ENCODE measurements around the gene TMEM174.

Gene TMEM174, protein sequence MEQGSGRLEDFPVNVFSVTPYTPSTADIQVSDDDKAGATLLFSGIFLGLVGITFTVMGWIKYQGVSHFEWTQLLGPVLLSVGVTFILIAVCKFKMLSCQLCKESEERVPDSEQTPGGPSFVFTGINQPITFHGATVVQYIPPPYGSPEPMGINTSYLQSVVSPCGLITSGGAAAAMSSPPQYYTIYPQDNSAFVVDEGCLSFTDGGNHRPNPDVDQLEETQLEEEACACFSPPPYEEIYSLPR

DNA sequence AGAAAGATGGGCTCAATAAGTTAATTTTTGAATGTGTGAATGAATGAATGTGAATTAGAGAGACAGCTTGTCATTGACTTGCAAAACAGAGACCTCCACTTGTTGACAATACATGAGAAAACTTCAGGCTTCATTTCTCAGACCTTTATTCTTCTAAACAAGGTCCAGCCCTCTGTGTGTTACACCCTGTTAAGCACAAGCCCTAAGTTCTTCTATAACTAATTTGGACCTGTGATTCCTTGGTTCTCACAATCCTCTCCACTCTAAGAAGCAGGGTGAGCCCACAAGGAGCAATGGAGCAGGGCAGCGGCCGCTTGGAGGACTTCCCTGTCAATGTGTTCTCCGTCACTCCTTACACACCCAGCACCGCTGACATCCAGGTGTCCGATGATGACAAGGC lies at the start of gene TMEM174:
TMEM174 (plus strand) TSS at position 243 of the 400 bp plus-strand sequence; CDS start at position 294, 51 bp downstream.
- no peak for DNase-seq

DNA sequence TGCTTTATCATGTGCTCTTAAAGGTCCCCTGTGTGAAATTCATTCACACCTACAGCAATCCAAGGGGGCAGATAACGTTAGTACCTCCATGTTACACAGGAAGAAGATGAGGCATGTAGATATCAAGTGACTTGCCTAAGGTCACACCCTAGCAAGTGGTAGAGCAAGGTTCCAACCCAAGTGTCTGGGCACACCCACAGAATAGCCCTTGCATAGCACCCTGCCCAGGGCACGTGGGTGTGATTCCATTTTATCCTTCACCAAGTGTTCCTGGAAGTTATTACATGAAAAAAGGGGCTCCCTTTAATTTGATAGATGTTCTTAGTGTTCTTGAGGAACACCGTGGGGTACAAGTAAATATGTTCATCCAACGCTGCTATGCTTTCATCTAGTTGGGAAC lies 47.7 kb upstream of the TMEM174 start:
- no peak for DNase-seq

DNA sequence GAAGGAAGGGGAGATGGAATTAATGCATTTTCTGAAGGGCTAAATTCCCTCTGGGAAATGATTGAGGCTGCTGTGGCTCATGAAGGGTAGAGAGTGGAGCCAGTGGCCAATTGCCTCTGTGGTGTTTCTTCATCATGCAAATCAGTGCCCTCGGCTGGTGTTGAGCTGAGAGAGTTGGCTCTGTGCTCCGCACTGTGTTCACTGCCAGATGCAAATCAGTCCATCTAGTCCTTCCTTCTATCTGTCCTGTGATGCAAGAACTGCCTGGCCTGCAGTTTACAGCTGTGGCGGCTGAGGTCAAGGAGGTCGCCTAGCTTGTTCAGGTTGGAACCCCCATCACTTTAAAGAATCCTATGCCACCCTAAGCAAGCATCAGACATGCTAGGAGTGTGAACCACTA lies 46.6 kb upstream of the TMEM174 start:
- no peak for DNase-seq

DNA sequence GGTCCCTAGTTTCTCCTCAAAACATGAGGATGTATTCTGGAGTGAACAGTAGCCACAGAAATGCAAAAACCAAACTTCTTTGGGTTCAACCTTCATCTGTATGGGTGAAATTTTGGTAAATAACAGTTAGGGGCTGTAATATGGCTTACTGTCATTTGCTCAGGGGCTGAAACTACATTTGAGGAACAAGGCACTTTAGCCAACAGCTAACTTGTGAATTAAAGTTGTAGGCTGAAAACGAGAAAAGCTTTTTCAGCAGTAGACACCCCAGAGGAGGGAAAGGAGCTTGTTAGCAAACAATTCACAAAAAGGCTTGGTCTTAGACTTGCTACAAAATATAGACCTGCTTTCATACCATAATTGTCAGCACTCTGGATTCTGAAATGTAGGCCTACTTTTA lies 46.0 kb upstream of the TMEM174 start:
- DNase-seq = no peak

DNA sequence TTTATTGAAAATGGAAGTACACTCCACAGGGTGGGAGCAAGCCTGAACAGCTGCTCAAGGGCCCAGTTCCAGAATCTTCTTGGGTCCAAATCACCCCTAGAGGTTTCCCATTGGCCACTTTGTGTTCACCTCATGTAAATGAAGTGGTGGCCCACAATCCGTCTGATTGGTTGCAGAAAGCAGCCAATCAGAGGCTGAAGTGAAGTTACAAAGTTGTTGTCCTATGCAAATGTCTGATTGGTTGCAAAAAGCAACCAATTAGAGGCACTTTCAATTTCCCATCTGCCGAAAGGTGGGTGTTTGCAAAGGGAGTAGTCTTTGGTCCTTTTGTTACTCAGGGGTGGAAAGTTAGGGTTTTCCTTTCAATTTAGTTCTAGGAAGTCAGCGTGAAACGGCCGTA lies 43.9 kb upstream of the TMEM174 start:
- no peak for DNase-seq

DNA sequence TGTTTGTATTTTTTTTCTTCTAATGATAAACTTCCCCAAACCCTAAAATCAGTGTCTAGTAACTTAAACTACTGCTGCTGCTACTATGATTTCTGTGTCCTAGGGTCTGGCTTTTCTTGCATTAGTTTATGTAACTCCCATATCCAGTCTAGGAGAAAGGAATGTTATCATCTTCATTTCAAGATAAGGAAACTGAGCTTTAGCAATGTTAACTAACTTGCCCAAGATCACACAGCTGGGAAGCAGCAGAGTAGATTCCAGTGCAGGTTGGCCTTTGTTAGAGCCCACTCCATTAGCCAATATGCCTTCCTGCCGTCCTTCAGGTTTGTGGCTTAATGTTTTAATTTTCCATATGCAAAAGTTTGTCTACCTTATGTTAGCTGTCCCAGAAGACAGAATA lies 42.2 kb upstream of the TMEM174 start:
- no peak for DNase-seq

DNA sequence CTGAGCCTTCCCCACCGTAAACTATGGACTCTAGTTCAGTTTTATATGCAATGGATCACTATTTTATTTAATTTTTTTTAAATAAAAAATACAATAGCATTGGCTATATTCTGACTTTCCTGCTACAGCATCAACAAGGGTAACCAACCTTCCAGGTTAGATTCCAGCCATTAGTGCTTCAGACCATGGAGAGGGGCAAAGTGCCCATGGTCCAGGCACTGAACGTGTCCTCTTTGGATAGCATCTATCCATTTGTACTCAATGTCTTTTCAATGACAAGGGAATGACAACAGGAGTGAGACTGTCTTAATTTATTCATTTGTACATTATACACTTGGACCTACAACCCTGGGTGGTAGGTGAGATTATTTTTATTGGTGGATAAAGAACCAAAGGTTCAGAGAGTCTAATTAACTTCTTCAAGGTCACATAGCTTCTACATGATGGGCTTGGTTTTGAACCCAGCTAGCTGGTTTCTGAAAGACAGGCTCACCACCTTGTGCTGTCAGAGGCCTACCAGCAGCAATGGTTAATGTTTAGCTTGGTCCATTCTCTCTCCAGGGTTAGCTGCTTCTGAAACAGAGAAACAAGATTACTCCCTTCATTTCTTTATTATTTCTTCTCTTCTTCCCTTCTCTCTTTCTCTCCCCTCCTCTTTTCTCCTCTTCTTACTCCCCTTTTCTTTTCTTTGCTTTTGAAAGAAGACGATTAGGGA lies 41.1 kb upstream of the TMEM174 start:
- DNase-seq = no peak

DNA sequence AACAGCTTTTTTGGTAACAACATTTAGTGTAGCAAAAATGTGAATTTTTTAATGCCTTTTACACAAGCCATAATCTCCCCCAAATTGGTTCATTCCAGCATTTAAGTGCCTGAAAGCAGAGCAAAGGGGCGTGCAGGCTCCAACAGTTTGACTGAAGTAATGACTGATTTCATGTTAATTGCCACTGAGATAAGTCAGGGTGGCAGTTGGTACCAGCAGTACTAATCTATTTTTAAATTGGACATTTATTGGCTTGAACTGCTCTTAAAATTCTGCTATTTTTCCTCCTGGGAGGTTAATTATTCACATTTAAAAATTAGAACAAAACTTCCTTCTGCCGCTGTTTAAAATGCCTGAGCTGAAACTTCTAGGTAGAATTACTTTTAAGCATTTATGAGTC lies 40.2 kb upstream of the TMEM174 start:
- no peak for DNase-seq

DNA sequence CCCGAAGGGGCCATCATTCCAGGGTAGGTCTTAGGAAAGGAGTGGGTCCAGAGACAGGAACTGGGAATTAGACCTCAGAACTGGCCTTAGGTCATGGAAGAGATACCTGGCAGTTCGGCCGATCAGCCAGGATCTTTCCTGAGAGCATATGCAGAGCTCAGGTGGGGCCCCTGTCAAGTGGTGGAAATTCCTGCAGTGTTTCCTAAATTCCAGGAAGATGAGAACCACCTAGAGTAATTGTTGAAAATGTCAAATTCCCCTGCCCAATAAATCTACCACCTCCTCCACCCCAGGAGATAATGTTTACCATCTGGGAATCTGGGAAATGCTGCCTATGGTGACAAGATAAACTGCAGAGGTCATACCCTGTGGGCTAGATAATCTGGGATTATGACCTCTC lies 38.0 kb upstream of the TMEM174 start:
- no peak for DNase-seq

DNA sequence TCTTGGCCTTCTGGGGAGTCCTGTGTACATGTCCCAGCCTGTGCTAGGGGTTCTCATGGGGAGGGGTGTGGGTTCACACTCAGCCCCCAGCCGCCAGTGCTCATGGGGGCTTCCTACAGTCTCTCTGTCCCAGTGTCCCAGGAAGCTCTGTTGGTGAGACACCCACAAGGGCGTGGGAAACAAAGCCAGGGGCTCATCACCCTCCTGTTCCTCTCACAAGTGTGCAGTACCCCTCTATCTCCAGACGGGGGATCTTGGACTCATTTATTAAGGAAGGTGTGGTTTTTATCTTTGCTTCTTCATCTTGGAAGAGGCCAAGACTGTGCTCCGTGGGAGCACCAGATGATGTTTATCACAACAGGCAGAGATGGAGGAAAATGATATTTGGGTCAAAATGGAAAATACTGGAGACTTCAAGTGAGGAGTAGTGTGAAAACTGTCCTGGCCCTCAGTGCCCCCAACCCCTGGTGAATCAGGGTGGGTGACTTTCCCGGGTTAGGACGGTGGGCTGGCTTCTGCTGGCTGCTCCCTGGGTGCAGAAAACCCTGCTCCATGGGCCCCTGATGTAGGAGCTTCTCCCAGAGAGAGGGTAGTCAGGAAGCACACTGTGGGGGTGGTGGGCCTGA lies 37.5 kb upstream of the TMEM174 start:
- no peak for DNase-seq

DNA sequence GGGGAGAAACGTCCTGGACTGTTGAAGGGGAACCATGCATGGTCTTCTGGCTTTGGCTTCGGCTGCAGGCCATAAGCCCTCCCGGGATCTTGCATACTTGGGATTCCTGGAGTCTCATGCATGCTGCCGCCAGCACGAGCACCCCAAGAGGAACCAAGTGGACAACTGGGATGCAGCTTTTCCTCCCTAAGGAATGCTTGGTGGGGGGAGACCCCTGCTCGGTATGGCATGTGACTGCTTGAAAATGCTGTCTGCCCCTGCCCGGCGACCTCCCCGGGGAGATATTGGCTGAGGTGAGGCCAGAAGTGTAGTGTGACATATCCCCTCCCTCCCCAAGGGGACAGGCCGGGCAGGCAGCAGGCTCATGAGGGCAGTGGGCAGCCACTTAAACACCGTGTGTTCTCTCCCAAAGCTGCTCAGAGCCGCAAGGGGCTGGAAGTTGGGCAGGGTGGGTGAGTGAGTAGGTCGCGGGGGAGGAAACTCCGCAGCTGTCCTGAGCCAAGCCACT lies 36.9 kb upstream of the TMEM174 start:
- no peak for DNase-seq

DNA sequence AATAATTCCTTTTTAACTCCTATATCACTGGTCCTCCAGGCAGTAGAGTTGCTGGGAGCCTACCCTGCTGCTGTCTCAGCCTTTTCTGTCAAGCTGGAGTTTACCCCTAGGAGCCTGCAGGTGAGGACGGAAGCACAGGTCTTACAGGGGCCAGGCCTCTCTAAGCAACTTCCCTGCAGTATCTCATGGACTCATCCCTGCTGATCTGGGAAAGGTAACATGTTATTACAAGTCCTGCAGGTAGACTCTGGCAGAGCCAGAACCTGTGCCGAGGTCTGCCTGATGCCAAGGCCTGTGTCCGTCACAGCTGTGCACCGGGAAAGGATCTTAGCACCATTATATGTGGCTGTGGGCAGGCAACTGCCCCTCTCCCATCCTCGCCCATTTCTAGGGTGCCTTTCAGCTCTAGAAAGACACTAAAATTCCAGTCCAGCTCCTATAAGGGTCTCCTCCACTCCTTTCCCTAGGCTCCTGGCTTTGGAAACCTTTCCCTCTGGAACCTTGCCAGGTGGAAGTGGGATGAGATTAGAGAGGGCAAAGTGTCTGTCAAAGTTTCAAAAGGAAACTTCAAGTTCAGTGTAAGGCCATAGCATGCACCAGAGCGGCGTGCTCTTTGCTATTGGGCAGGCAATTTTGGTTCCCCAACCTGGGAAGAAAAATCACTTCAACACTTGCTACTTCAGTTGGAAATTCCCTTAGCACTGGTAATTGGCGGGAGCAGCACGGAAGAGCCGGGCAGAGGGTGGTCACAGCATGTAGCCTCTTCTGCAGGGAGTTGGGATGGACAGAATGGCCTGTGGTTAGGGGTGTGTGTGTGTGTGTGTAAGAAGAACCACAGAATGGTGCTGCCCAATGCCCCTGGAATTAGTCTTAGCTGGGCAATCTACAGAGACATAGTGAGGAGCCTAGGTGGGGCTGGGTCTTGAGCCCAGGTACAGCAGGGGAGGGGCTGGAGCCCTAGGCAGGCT lies 35.1 kb upstream of the TMEM174 start:
- DNase-seq = no peak

DNA sequence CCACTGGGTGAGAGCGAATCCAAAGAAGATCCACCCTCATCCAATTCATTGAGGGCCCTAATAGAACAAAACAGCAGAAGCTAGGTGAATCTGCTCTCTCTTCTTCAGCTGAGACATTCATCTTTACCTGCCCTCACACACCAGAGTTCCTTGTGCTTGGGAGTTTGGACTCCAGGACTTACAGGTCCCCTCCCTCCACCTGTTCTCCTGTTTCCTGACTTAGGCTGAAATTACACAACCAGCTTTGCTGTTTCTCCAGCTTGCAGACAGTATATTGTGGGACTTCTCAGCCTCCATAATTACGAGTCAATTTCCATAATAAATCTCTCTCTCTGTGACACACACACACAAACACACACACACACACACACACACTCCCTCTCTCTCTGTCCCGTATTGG lies 33.5 kb upstream of the TMEM174 start:
- no peak for DNase-seq

DNA sequence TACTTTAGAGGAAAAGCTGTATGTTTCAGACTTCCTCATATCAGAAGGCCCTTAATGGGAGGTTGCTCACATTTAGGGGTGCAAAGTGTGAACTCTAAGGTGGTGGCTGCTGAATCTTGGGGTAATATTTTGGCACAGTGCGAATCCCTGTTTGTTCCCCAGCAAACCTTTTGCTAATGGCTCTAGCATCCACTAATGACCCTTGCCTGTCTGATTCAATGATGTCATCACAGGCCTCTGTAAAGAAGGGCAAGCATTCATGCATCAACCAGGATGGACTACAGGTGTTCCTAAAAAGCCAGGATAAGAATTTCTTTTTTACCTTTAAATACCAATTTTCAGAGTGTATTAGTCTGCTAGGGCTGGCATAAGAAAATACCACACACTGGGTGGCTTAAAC lies 32.2 kb upstream of the TMEM174 start:
- DNase-seq = no peak

DNA sequence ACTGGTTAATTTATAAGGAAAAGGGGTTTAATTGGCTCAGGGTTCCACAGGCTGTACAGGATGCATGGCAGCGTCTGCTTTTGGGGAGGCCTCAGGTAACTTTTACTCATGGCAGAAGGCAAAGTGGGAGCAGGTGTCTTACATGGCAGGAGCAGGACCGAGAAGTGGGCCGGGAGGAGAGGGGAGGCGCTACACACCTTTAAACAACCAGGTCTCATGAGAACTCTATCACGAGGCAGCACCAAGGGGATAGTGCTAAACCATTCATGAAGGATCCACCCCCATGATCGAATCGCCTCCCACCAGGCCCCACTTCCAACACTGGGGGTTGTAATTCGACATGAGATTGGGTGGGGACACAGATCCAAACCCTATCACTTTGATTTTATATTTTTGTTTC lies 31.0 kb upstream of the TMEM174 start:
- DNase-seq = no peak

DNA sequence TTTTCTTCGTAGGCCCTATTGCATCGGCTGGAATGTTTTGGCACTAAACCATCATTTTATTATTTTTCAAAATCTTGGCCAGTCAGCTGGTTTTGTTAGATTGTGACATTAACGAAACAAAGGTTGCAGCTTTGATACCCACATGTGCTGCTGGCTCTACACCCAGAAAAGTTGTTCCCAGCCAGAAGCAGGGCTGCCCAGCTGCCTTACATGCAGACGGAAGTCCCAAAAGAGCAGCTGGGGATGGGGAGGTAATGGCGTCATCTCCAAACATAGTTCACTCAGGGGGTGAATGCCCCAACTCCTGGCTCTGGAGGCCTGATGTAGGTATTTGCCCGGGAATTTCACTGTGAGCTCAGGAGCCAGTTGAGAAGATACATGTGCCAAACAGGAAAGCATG lies 29.3 kb upstream of the TMEM174 start:
- no peak for DNase-seq

DNA sequence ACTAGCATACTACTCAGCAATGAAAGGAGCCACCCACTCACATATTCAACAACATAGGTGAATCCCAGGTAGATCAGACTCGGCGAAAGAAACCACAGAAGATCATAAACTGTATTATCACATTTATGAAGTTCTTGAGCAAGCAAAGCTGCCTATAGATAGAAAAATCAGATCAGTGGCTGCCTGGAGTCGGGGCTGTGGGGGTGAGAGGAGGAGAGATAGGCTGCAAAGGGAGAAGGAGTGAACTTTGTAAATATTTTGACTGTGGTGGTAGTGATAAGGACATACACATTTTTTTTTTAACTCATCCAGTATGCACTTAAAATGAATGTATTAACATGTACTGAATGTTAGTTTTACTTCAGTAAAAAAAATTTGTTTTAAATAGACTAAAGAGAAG lies 23.5 kb upstream of the TMEM174 start:
- no peak for DNase-seq

DNA sequence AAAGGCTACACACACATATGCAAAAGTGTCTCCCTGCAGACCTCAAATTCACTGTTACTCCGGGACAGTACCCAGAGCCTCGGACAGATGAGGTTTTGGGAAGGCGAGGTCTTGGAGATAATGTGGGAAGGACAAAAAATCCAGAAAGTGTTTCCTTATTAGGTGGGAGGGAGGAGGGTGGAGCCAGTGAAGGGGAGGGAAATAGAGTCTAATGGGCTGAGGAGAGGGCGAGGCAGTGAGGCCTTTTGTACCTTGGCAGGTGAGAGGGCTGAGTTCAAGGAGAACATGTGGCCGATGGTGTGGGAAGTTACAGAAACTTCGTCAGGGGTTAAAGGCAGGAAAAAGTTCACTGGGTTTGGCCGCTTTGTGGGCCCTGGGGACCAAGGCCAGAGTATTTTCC lies 22.1 kb upstream of the TMEM174 start:
- DNase-seq = no peak

DNA sequence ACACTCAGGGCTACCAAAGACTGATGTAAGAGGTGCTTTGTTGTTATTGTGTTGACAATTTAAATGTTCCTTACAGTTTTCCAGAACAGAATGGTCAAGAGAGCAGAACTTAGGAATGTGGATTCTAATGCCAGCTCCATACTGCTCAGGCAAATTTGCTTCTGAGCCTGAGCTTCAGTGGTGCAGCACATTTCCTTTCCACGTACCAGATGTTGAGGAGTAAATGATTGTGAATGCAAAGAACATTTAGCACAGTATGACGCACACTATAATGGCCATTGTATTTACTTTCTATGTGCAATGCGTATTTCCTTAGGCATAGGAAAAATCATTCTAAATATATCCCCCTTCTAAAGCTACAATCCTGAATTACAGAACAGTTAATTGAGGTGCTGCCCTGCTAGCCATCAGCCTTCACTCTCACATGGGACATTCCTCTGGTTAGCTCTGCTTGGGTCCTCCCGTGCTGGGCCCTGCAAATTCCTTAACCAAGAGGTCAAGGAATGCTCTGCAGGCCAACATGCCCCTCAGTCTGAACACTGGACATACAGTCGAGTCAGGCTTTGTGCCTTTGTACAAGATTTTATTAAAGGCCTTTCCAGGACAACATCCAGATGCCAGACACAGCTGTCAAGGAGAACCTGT lies 21.1 kb upstream of the TMEM174 start:
- no peak for DNase-seq

DNA sequence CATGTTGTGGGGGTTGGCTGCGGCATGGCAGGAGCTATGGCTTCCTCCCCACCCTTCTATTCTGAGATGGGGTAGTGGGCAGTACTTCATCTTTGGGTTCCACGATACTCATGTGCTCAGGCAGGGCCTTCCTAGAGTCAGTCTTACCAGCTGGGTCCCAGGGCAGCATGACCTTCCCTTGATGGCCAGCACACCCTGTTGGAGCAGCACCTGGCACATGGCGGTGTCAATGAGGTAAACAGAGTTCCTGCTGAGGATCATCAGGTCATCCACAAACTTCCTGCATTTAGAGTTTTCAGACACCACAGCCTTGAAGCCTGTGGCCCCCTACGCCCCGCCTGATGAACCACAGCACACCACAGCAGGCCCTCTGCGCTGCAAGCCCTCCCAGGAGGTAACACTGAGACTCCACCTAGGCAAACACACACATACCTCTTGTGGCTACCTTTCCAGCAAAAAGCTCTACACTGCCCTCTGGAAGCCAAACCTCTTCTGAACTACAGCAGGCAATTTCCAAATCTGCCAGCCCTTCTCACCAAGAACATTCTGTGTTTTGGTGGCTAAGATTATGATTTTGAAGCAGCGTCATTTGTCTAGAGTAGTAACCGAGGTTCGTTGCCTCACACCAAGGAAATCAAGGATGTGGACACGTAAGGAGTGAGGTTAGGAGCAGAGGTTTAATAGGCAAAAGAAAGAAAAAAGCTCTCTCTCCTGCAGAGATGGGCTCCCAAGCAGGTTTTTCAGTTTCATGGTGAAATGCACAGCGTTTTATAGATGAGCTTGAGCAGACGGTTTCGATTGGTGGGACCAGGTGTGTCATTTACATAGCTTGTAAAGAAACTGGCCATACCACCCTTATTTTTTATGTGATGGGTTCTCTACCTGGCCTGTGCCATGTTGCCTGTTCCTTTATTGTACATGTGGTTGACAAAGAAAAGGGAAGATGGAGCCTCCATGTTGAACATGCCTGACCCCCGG lies 20.3 kb upstream of the TMEM174 start:
- no peak for DNase-seq

DNA sequence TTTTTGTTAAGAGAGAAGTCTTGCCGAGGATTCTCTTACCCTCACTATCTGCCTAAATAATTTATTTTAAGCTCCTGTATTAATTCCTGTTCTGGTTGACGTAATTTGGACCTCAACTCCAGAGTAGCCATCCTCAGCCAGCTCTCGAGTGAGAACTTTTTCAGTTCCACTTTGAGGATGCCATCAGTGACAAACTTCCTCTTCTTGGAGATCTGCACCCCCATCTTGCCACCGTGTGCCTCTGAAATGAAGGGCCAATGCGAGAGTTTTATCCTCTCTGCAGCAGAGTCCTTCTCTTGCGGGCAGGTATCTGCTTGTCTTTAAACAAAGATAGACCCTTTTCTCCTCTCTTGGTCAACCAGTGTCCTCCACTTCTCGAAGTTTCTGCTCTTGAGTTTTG lies 19.5 kb upstream of the TMEM174 start:
- no peak for DNase-seq

Data from stimulated activated naive CD4-positive, alpha-beta T cell (primary cell).